HepG2 (cell line): ENCODE measurements around the gene PPP1CA. TPM values are rescaled to one million over a fixed set of nuclear protein-coding genes. Genes with fewer than 3 reads are reported as not detected.

ENCODE experiments used
- ATAC-seq: fragments of 200-7000 bp; cut with Tn5 transposase; 3 replicates; pipeline ENCODE4 v1.9.1; 2020; ENCODE audit warnings: mild to moderate bottlenecking, moderate library complexity
- BruUV-seq: library from RNA; stranded (reverse); fragments of 400-500 nt; replicated peaks from 2 replicates; lab custom pipeline; 2021; lab: Mats Ljungman, UMichigan
- CTCF ChIA-PET: fragments of 300-600 bp; formaldehyde crosslinking; extraction: SDS; loops from one replicate; lab custom pipeline; 2021; ENCODE audit warnings: low total read pairs, inconsistent platforms, low intra/inter-chr PET ratio; lab: Yijun Ruan, JAX
- POLR2A ChIA-PET: fragments of 350-600 bp; sonication (Branson Sonifier 250); formaldehyde crosslinking; loops from one replicate; lab custom pipeline; 2020; ENCODE audit warnings: antibody characterized with exemption, inconsistent platforms; lab: Yijun Ruan, JAX
- DNase-seq: peaks from one replicate; pipeline ENCODE4 v3.0.0-alpha.2; 2015; ENCODE audit warnings: low spot score
- FAIRE-seq: peaks from 3 replicates; lab custom pipeline; 2011; peaks lifted over from hg19 to GRCh38; lab: Jason Lieb, UNC
- H2AFZ ChIP-seq: one replicate; pipeline ENCODE4 v1.6.1; 2011; ENCODE audit warnings: low read length, inconsistent platforms
- H3K27ac ChIP-seq: fragments of 300-600 bp; 3 replicates; pipeline ENCODE4 v1.8.0; 2011; ENCODE audit warnings: mixed run types, mild to moderate bottlenecking, mixed read lengths, low read length, inconsistent platforms; ENCODE audit not compliant: insufficient read depth; ENCODE audit errors: extremely low read length
- H3K27me3 ChIP-seq, 2 experiments: fragments of 200-600 bp in 1 of 2; 2 replicates in 1 of 2; 3 replicates in 1 of 2; pipeline versions ENCODE4 v1.6.0 to v1.8.0; 2011; ENCODE audit warnings: low read length in 2 of 2, mild to moderate bottlenecking in 2 of 2, moderate library complexity in 2 of 2, inconsistent platforms in 1 of 2; ENCODE audit not compliant: insufficient read depth in 2 of 2, control insufficient read depth in 1 of 2
- H3K36me3 ChIP-seq, 2 experiments: fragments of 200-600 bp in 1 of 2; replicated peaks in 1 of 2; 2 replicates in 1 of 2; 3 replicates in 1 of 2; pipeline versions ENCODE4 v1.5.1 to v1.8.0; 2011; ENCODE audit warnings: low read length in 2 of 2, inconsistent platforms in 1 of 2; ENCODE audit not compliant: insufficient read depth in 2 of 2, control insufficient read depth in 1 of 2
- H3K4me1 ChIP-seq: 2 replicates; pipeline ENCODE4 v1.5.1; 2012; ENCODE audit warnings: low read length, inconsistent platforms; ENCODE audit not compliant: insufficient read depth
- H3K4me2 ChIP-seq: 2 replicates; pipeline ENCODE4 v1.6.0; 2011; ENCODE audit warnings: low read depth, low read length, inconsistent platforms
- H3K4me3 ChIP-seq, 3 experiments: fragments of 200-600 bp in 1 of 3; sonication (generic), shearing (Covaris generic) in 1 of 3; replicated peaks in 1 of 3; 2 replicates each; pipeline ENCODE4 v1.5.1; 2011 to 2016; ENCODE audit warnings: low read length in 3 of 3, inconsistent platforms in 2 of 3, low read depth in 2 of 3, mild to moderate bottlenecking in 2 of 3, control low read depth in 1 of 3, mixed read lengths in 1 of 3; ENCODE audit not compliant: insufficient read depth in 1 of 3
- H3K79me2 ChIP-seq: one replicate; pipeline ENCODE4 v1.6.1; 2011; ENCODE audit warnings: low read length, inconsistent platforms; ENCODE audit not compliant: insufficient read depth
- H3K9ac ChIP-seq: 2 replicates; pipeline ENCODE4 v1.6.0; 2011; ENCODE audit warnings: mild to moderate bottlenecking, low read depth, low read length, inconsistent platforms; ENCODE audit not compliant: insufficient read depth
- H3K9me3 ChIP-seq: 2 replicates; pipeline ENCODE4 v1.5.1; 2012; ENCODE audit warnings: mild to moderate bottlenecking, low read length
- H4K20me1 ChIP-seq: 2 replicates; pipeline ENCODE4 v1.6.0; 2011; ENCODE audit warnings: inconsistent platforms, mild to moderate bottlenecking, low read length, moderate library complexity; ENCODE audit not compliant: insufficient read depth
- NPAS2 ChIP-seq: sonication (generic); formaldehyde crosslinking; IDR thresholded peaks from 2 replicates; pipeline ENCODE4 v1.8.0; 2022; ENCODE audit warnings: mild to moderate bottlenecking, missing genetic modification reagents, borderline replicate concordance
- TCF12 ChIP-seq, 2 experiments: fragments of 450-650 bp in 1 of 2; sonication (generic) in 1 of 2; formaldehyde crosslinking in 1 of 2; IDR thresholded peaks; 2 replicates each; pipeline versions ENCODE4 v1.6.1 to v1.8.0; 2017 to 2022; ENCODE audit warnings: antibody characterized with exemption in 1 of 2, mild to moderate bottlenecking in 1 of 2, missing genetic modification reagents in 1 of 2, moderate library complexity in 1 of 2
- ZKSCAN5 ChIP-seq: sonication (generic); formaldehyde crosslinking; IDR thresholded peaks from 2 replicates; pipeline ENCODE4 v1.5.1; 2020; ENCODE audit warnings: mild to moderate bottlenecking, missing genetic modification reagents
- ZMYM4 ChIP-seq: sonication (generic); formaldehyde crosslinking; IDR thresholded peaks from 2 replicates; pipeline ENCODE4 v1.8.1; 2023; ENCODE audit warnings: mild to moderate bottlenecking, missing genetic modification reagents
- ZNF232 ChIP-seq: sonication (generic); formaldehyde crosslinking; IDR thresholded peaks from 2 replicates; pipeline ENCODE4 v1.4.0; 2020; ENCODE audit warnings: missing genetic modification reagents, borderline replicate concordance
- ZNF556 ChIP-seq: sonication (generic); formaldehyde crosslinking; IDR thresholded peaks from 2 replicates; pipeline ENCODE4 v1.4.0; 2020; ENCODE audit warnings: mild to moderate bottlenecking, missing genetic modification reagents, borderline replicate concordance
- ZNF790 ChIP-seq: sonication (generic); formaldehyde crosslinking; IDR thresholded peaks from 2 replicates; pipeline ENCODE4 v1.8.0; 2022; ENCODE audit warnings: missing genetic modification reagents, mild to moderate bottlenecking, borderline replicate concordance
- WGBS: methylation state at CpG from one replicate; pipeline ENCODE4 v1.1.6; 2017; ENCODE audit warnings: low lambda C conversion rate; 5-methylcytosine and 5-hydroxymethylcytosine counted together
- in situ Hi-C: cut with HindIII; loops from 2 replicates; pipeline ENCODE4 v1.10.0; 2017; ENCODE audit warnings: low pct_unique_long_range_greater_than_20kb; ENCODE audit not compliant: extremely low pct_ligation_motif_present
- intact Hi-C: fragments of 100-400 bp; cut with micrococcal nuclease; formaldehyde crosslinking; loops from one replicate; pipeline ENCODE4 v1.10.0; 2022; ENCODE audit not compliant: unreplicated experiment
- polyA plus RNA-seq, 8 experiments: library from polyadenylated mRNA; depleted of rRNA in 3 of 8; stranded (reverse) in 7 of 8; unstranded in 1 of 8; fragments of >200 nt; fragmentation: Illumina TruSeq in 4 of 8; extraction: Trizol in 4 of 8; gene quantifications; 2 replicates each; pipeline versions ENCODE4 v1.2.1 to v1.2.3, GENCODE V29; 2011 to 2016; ENCODE audit warnings: low read depth in 4 of 8, missing spikeins in 1 of 8, mixed read lengths in 1 of 8; ENCODE audit not compliant: insufficient read depth in 1 of 8
- total RNA-seq, 5 experiments: library from RNA; depleted of rRNA; stranded (reverse); fragments of >200 nt; fragmentation: Illumina TruSeq; extraction: Trizol; gene quantifications; 2 replicates each; pipeline ENCODE4 v1.2.3, GENCODE V29; 2016; ENCODE audit warnings: low read depth in 1 of 5

PPP1CA gene
- total and polyA plus RNA-seq, 2 of the 13 experiments (the other 11 are each of a cell fraction or from before 2014, with no cell fraction given) = 149 to 170 TPM

GRCh38 chr11:67381244-67381972, 20.2 kb downstream of the PPP1CA start:
- 27% methylated on average over 11 of the region's 13 CpGs for WGBS
- FAIRE-seq = no peak
- Histone ChIP-seq H3K9me3 (no peaks in the 10 kb centered on the region), H3K4me3 (no peak overlapping the region), H3K9ac (no peak overlapping the region), H3K27me3 (peaks cover 2 to 34% of the 10 kb centered on the region in 2 experiments; a peak in 2 of 5 replicates), H3K79me2 (no peaks in the 10 kb centered on the region), H3K36me3 (no peaks in the 10 kb centered on the region), H3K4me1 (peaks cover 30% of the 10 kb centered on the region), H3K4me2 (peak overlapping the region; percentile 34; the same call in 1 of the 2 replicates), H4K20me1 (no peaks in the 10 kb centered on the region), H2AFZ (no peak overlapping the region), H3K27ac (no peak overlapping the region)
- DNase-seq = no peak
- BruUV-seq = no TSS peak
- CTCF ChIA-PET = interaction anchor here (1.6 to 2.3 kb wide), 3 partner anchors 25 to 31 kb away, joined by 6 to 45 read pairs (median 25); partner anchors contain the start of gene POLD4
- POLR2A ChIA-PET = interaction anchor here (0.8 to 18.5 kb wide), 4 partner anchors 8 to 64 kb away, joined by 3 to 365 read pairs (median 3); partner anchors contain the start of genes CLCF1 and POLD4
- no peak for ATAC-seq
- in situ Hi-C loops = loop anchor here (5.0 kb wide), 1 partner anchor 119 kb away; no protein-coding TSS in a partner anchor
- intact Hi-C loops = loop anchor here (10.0 kb wide), 1 partner anchor 137 kb away; no protein-coding TSS in a partner anchor
- TF ChIP-seq ZNF556 (CRISPR knock-in tag) = no peak
- TF ChIP-seq TCF12 (IDR thresholded peaks at IDR 0.05) = no peak
- TF ChIP-seq TCF12 (CRISPR knock-in tag; IDR thresholded peaks at IDR 0.05) = no peak
- TF ChIP-seq NPAS2 (CRISPR knock-in tag) = no peak
- TF ChIP-seq ZKSCAN5 (CRISPR knock-in tag) = no peak
- TF ChIP-seq ZNF790 (CRISPR knock-in tag) = no peak
- TF ChIP-seq ZMYM4 (CRISPR knock-in tag) = no peak
- TF ChIP-seq ZNF232 (CRISPR knock-in tag) = no peak
